Panc1 (cell line): ENCODE data around the gene PEPD. TPM values are rescaled to one million over a fixed set of nuclear protein-coding genes. Genes with fewer than 3 reads are reported as not detected.

ENCODE experiments used
- ATAC-seq: fragments of 200-7000 bp; cut with Tn5 transposase; 2 replicates; pipeline ENCODE4 v1.9.1; 2020; ENCODE audit warnings: mild to moderate bottlenecking, moderate library complexity
- BruUV-seq: library from RNA; stranded (reverse); fragments of 400-500 nt; replicated peaks from 2 replicates; lab custom pipeline; 2021; lab: Mats Ljungman, UMichigan
- CTCF ChIA-PET: fragments of 300-600 bp; sonication (Branson Sonifier 250); formaldehyde crosslinking; loops from one replicate; lab custom pipeline; 2022; ENCODE audit warnings: antibody characterized with exemption; lab: Charles Lee
- POLR2A ChIA-PET: fragments of 300-600 bp; sonication (Branson Sonifier 250); formaldehyde crosslinking; loops from one replicate; lab custom pipeline; 2022; ENCODE audit warnings: antibody characterized with exemption; lab: Charles Lee
- DNase-seq: peaks from one replicate; pipeline ENCODE4 v3.0.0-alpha.2; 2010; ENCODE audit warnings: low read depth, low spot score
- H3K27ac ChIP-seq: 2 replicates; pipeline ENCODE4 v1.5.1; 2011; ENCODE audit warnings: mild to moderate bottlenecking, low read length, inconsistent platforms
- H3K27me3 ChIP-seq: fragments of 200-500 bp; sonication (Bioruptor generic); 2 replicates; pipeline ENCODE4 v1.6.0; 2014; ENCODE audit warnings: low read length, inconsistent platforms; ENCODE audit not compliant: control insufficient read depth, insufficient read depth
- H3K36me3 ChIP-seq: fragments of 200-500 bp; sonication (Bioruptor generic); 2 replicates; pipeline ENCODE4 v1.5.1; 2014; ENCODE audit warnings: inconsistent platforms, mild to moderate bottlenecking, low read length, moderate library complexity; ENCODE audit not compliant: control insufficient read depth, insufficient read depth
- H3K4me1 ChIP-seq: 2 replicates; pipeline ENCODE4 v1.5.1; 2011; ENCODE audit warnings: inconsistent platforms, mild to moderate bottlenecking, low read length, moderate library complexity; ENCODE audit not compliant: control insufficient read depth, insufficient read depth
- H3K4me3 ChIP-seq, 2 experiments: 2 replicates each; pipeline ENCODE4 v1.5.1; 2011 to 2012; ENCODE audit warnings: low read depth in 2 of 2, low read length in 2 of 2, mild to moderate bottlenecking in 2 of 2, inconsistent platforms in 1 of 2, moderate library complexity in 1 of 2
- H3K9me3 ChIP-seq: fragments of 200-500 bp; sonication (Bioruptor generic); 2 replicates; pipeline ENCODE4 v1.5.1; 2014; ENCODE audit warnings: low read depth, mild to moderate bottlenecking, inconsistent platforms, low read length, moderate library complexity; ENCODE audit not compliant: control insufficient read depth, insufficient read depth
- CTCF ChIP-seq: fragments of 450-650 bp; IDR thresholded peaks from 2 replicates; pipeline ENCODE4 v1.5.1; 2017; ENCODE audit warnings: mild to moderate bottlenecking
- POLR2AphosphoS5 ChIP-seq: IDR thresholded peaks from 2 replicates; pipeline ENCODE4 v1.6.1; 2012; ENCODE audit warnings: mild to moderate bottlenecking, low read depth, low read length, moderate library complexity
- REST ChIP-seq, 2 experiments: IDR thresholded peaks; 2 replicates each; pipeline ENCODE4 v1.6.1; 2011 to 2012; ENCODE audit warnings: low read depth in 2 of 2, control low read depth in 1 of 2, low read length in 1 of 2, mild to moderate bottlenecking in 1 of 2, moderate library complexity in 1 of 2; ENCODE audit not compliant: insufficient read depth in 1 of 2
- SIN3A ChIP-seq: IDR thresholded peaks from 2 replicates; pipeline ENCODE4 v1.6.1; 2012; ENCODE audit warnings: low read depth, mild to moderate bottlenecking, low read length, moderate library complexity, borderline replicate concordance; ENCODE audit not compliant: insufficient read depth
- TCF7L2 ChIP-seq: IDR thresholded peaks from 2 replicates; pipeline ENCODE4 v1.6.1; 2011; ENCODE audit warnings: mild to moderate bottlenecking, low read depth, low read length, inconsistent platforms
- in situ Hi-C: cut with HindIII; loops from 2 replicates; pipeline ENCODE4 v1.10.0; 2016; ENCODE audit warnings: low sequenced_read_pairs, low pct_unique_long_range_greater_than_20kb
- intact Hi-C: fragments of 100-400 bp; cut with micrococcal nuclease; formaldehyde crosslinking; loops from one replicate; pipeline ENCODE4 v1.10.0; 2022; ENCODE audit not compliant: unreplicated experiment
- total RNA-seq: library from RNA; stranded (reverse); gene quantifications from one replicate; pipeline ENCODE4 v1.2.1, GENCODE V29; 2021; ENCODE audit not compliant: unreplicated experiment

Gene PEPD
- total RNA-seq, 1 experiment from 2014 or later = 102 TPM

GRCh38 chr19:33355535-33355934, 166.1 kb downstream of the PEPD start:
- Histone ChIP-seq H3K27me3 (no peaks in the 10 kb centered on the region; the same call in 1 of the 2 replicates), H3K27ac (no peak overlapping the region), H3K4me3 (no peak overlapping the region), H3K36me3 (no peaks in the 10 kb centered on the region), H3K4me1 (no peaks in the 10 kb centered on the region), H3K9me3 (peaks cover 5% of the 10 kb centered on the region; the same call in 1 of the 2 replicates)
- ChIA-PET CTCF (no interaction called here), POLR2A (interaction anchor here (0.6 kb wide), 1 partner anchor 9 kb away, joined by 3 read pairs; no protein-coding TSS in a partner anchor)
- in situ Hi-C loops = no loop called here
- no peak for DNase-seq
- intact Hi-C loops = no loop called here
- no peak for ATAC-seq
- BruUV-seq = no TSS peak
- TF ChIP-seq POLR2AphosphoS5 (no peak), TCF7L2 (no peak), REST (IDR thresholded peaks at IDR 0.05; ENCODE audit: insufficient read depth in 1 of 2, low read depth in 2 of 2, low read length in 1 of 2) (no peak), CTCF (no peak), SIN3A (no peak)

GRCh38 chr19:33350538-33351309, 170.9 kb downstream of the PEPD start:
- no TSS peak for BruUV-seq
- in situ Hi-C loops = no loop called here
- no peak for ATAC-seq
- Histone ChIP-seq H3K27ac (no peak overlapping the region), H3K9me3 (peaks cover 4% of the 10 kb centered on the region; the same call in 1 of the 2 replicates), H3K36me3 (no peaks in the 10 kb centered on the region), H3K4me3 (no peak overlapping the region), H3K27me3 (peaks cover 5% of the 10 kb centered on the region; the same call in 1 of the 2 replicates), H3K4me1 (no peaks in the 10 kb centered on the region)
- ChIA-PET CTCF (no interaction called here), POLR2A (no interaction called here)
- intact Hi-C loops = no loop called here
- DNase-seq = no peak
- TF ChIP-seq REST (IDR thresholded peaks at IDR 0.05; ENCODE audit: insufficient read depth in 1 of 2, low read depth in 2 of 2, low read length in 1 of 2) = no peak
- no peak for TF ChIP-seq SIN3A
- TF ChIP-seq TCF7L2 = no peak
